Fibroblast of lung (primary cell): ENCODE data around the gene TMEM127. TPM values are rescaled to one million over a fixed set of nuclear protein-coding genes. Genes with fewer than 3 reads are reported as not detected.

Source experiments
- DNase-seq, 2 donors: peaks; one replicate each; pipeline versions ENCODE4 v3.0.0 to v3.0.0-alpha.2; 2010; ENCODE audit warnings: low read depth in 2 of 2
- H2AFZ ChIP-seq: 2 replicates; pipeline ENCODE4 v1.5.1; 2012; ENCODE audit warnings: low read length, control low read depth, inconsistent platforms
- H3K27ac ChIP-seq: 2 replicates; pipeline ENCODE4 v1.5.1; 2011; ENCODE audit warnings: low read length, control low read depth; ENCODE audit not compliant: insufficient read depth
- H3K27me3 ChIP-seq: 2 replicates; pipeline ENCODE4 v1.5.1; 2011; ENCODE audit warnings: mild to moderate bottlenecking, low read length; ENCODE audit not compliant: control insufficient read depth, insufficient read depth
- H3K36me3 ChIP-seq: 2 replicates; pipeline ENCODE4 v1.5.1; 2011; ENCODE audit warnings: low read length; ENCODE audit not compliant: control insufficient read depth, insufficient read depth
- H3K4me1 ChIP-seq: 2 replicates; pipeline ENCODE4 v1.5.1; 2011; ENCODE audit warnings: low read length; ENCODE audit not compliant: control insufficient read depth, insufficient read depth; ENCODE audit errors: extremely low read depth
- H3K4me2 ChIP-seq: 2 replicates; pipeline ENCODE4 v1.5.1; 2011; ENCODE audit warnings: low read length, control low read depth; ENCODE audit not compliant: insufficient read depth; ENCODE audit errors: extremely low read depth
- H3K4me3 ChIP-seq, 4 experiments: fragments of 200-600 bp in 1 of 4; sonication (generic) in 1 of 4; replicated peaks in 1 of 4; 2 replicates each; pipeline ENCODE4 v1.5.1; 2011 to 2016; ENCODE audit warnings: low read length in 4 of 4, low read depth in 3 of 4, mild to moderate bottlenecking in 3 of 4, control low read depth in 2 of 4, inconsistent platforms in 1 of 4, mixed read lengths in 1 of 4; ENCODE audit not compliant: insufficient read depth in 1 of 4; ENCODE audit errors: control extremely low read depth in 1 of 4
- H3K79me2 ChIP-seq: 2 replicates; pipeline ENCODE4 v1.5.1; 2012; ENCODE audit warnings: mild to moderate bottlenecking, low read length, inconsistent platforms; ENCODE audit not compliant: control insufficient read depth, insufficient read depth
- H3K9ac ChIP-seq: 2 replicates; pipeline ENCODE4 v1.5.1; 2011; ENCODE audit warnings: mild to moderate bottlenecking, low read length, control low read depth; ENCODE audit not compliant: insufficient read depth
- H3K9me3 ChIP-seq: 2 replicates; pipeline ENCODE4 v1.5.1; 2012; ENCODE audit warnings: low read depth, low read length; ENCODE audit not compliant: control insufficient read depth, insufficient read depth
- H4K20me1 ChIP-seq: 2 replicates; pipeline ENCODE4 v1.5.1; 2011; ENCODE audit warnings: low read length; ENCODE audit not compliant: control insufficient read depth, insufficient read depth; ENCODE audit errors: extremely low read depth
- EZH2 ChIP-seq: IDR thresholded peaks from 2 replicates; pipeline ENCODE4 v1.5.1; 2012; ENCODE audit warnings: low read length, control low read depth, mild to moderate bottlenecking; ENCODE audit errors: missing control alignments
- polyA plus RNA-seq, 2 donors: library from polyadenylated mRNA; depleted of rRNA in 1 of 2; stranded (reverse) in 1 of 2; unstranded in 1 of 2; fragments of >200 nt; gene quantifications; 2 replicates each; pipeline ENCODE4 v1.2.1, GENCODE V29; 2011 to 2012; ENCODE audit warnings: missing spikeins in 1 of 2
- total RNA-seq: library from RNA; depleted of rRNA; stranded (reverse); fragments of >200 nt; gene quantifications from 2 replicates; pipeline ENCODE4 v1.2.1, GENCODE V29; 2014
- TF ChIP-seq, protein P1 (sequence below), 2 donors: IDR thresholded peaks in 1 of 2; conservative IDR thresholded peaks in 1 of 2; 1 replicate in 1 of 2; 2 replicates in 1 of 2; pipeline ENCODE4 v1.5.1; 2011 to 2012; ENCODE audit warnings: low read length in 2 of 2, control low read depth in 1 of 2, inconsistent platforms in 1 of 2, low read depth in 1 of 2, mild to moderate bottlenecking in 1 of 2

The TMEM127 gene
- total and polyA plus RNA-seq, 2 donors (not counting 1 experiment from before 2014, with no cell fraction given) = 20.8 to 48.0 TPM

DNA sequence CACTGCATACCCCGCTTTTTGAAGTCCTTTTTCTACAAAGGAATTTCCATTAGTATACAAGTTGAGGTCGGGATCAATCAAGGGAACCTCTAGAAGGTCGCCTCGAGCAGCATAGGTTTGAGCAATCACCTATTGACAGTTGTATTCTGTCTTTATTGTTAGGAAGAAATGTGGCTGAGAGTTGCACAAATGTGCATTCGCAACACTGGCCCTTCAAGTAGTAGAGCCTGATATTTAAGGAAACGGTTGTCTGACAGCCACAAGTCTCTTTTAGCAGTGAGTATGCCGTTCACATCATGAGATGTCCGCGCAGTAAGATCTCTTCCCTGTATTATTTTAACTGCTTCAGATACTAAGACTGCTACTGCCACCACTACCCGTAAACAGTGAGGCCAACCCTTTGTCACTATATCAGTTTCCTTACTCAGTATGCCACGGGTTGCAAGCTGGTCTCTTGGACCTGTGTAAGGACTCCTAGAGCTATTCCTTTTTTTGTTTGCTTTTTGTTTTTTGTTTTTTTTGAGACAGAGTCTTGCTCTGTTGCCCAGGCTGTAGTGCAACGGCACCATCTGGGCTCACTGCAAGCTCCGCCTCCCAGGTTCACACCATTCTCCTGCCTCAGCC, 47.2 kb downstream of the TMEM127 start:
- Histone ChIP-seq H3K4me3 (no peak overlapping the region), H4K20me1 (no peaks in the 10 kb centered on the region), H3K4me2 (no peak overlapping the region), H2AFZ (no peak overlapping the region), H3K79me2 (no peaks in the 10 kb centered on the region), H3K27ac (no peak overlapping the region), H3K27me3 (no peaks in the 10 kb centered on the region), H3K9ac (no peak overlapping the region), H3K36me3 (no peaks in the 10 kb centered on the region), H3K9me3 (no peaks in the 10 kb centered on the region), H3K4me1 (no peaks in the 10 kb centered on the region)
- DNase-seq = no peak
- TF ChIP-seq EZH2 = no peak
- TF ChIP-seq, protein P1, sequence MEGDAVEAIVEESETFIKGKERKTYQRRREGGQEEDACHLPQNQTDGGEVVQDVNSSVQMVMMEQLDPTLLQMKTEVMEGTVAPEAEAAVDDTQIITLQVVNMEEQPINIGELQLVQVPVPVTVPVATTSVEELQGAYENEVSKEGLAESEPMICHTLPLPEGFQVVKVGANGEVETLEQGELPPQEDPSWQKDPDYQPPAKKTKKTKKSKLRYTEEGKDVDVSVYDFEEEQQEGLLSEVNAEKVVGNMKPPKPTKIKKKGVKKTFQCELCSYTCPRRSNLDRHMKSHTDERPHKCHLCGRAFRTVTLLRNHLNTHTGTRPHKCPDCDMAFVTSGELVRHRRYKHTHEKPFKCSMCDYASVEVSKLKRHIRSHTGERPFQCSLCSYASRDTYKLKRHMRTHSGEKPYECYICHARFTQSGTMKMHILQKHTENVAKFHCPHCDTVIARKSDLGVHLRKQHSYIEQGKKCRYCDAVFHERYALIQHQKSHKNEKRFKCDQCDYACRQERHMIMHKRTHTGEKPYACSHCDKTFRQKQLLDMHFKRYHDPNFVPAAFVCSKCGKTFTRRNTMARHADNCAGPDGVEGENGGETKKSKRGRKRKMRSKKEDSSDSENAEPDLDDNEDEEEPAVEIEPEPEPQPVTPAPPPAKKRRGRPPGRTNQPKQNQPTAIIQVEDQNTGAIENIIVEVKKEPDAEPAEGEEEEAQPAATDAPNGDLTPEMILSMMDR (conservative IDR thresholded peaks at IDR 0.05 in 1 of 2, IDR thresholded peaks at IDR 0.05 in 1 of 2; ENCODE audit: low read depth in 1 of 2, low read length in 2 of 2) = no peak

DNA sequence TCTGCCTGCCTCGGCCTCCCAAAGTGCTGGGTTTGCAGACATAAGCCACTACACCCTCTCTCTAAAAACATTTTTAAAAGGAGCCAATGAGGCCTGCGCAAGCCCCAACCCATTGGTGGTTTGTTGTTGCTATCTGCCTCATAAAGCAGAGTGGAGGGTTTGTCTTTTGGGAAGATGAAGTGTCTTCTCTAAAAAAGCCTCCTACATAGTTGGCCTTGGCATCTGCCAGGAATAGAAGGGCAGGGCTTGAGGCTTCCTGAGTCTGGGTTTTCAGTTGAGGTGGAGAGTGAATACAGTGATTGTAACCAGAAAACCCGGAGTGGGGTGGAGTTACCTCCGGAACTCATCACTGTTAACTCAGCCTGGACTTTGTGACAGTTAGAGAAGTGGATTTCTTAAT, 51.2 kb downstream of the TMEM127 start:
- H3K9me3 ChIP-seq = no peaks in the 10 kb centered on the region
- no peak overlapping the region for H3K4me2 ChIP-seq
- H4K20me1 ChIP-seq = no peaks in the 10 kb centered on the region
- no peak overlapping the region for H3K9ac ChIP-seq
- H3K27ac ChIP-seq = no peak overlapping the region
- H3K36me3 ChIP-seq = no peaks in the 10 kb centered on the region
- no peak for TF ChIP-seq EZH2
- TF ChIP-seq, protein P1 (conservative IDR thresholded peaks at IDR 0.05 in 1 of 2, IDR thresholded peaks at IDR 0.05 in 1 of 2; ENCODE audit: low read depth in 1 of 2, low read length in 2 of 2) = no peak
- DNase-seq = no peak
- H3K79me2 ChIP-seq = peaks cover 6% of the 10 kb centered on the region
- H3K4me3 ChIP-seq = no peak overlapping the region
- H3K4me1 ChIP-seq = peaks cover 3% of the 10 kb centered on the region
- no peak overlapping the region for H2AFZ ChIP-seq
- no peaks in the 10 kb centered on the region for H3K27me3 ChIP-seq

DNA sequence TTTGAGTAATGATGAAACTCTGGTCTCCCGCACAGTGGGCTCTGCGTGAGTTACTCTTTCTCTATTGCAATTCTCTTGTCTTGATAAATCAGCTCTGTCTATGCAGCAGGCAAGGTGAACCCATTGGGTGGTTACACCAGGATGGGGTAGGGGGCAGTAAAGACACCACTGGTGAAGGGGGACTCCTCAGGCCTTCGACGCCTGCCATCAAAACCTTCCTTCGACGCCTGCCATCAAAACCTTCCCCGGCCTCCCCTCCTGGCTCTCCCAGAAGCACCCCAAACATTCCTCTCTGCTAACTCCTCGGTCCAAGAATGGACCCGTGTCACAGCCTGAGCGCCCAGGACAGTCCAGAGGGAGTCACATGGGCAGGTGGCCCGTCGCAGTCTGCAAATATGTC, 52.4 kb downstream of the TMEM127 start:
- TF ChIP-seq, protein P1 (conservative IDR thresholded peaks at IDR 0.05 in 1 of 2, IDR thresholded peaks at IDR 0.05 in 1 of 2; ENCODE audit: low read depth in 1 of 2, low read length in 2 of 2) = no peak
- TF ChIP-seq EZH2 = no peak
- H3K79me2 ChIP-seq = peaks cover 9% of the 10 kb centered on the region
- no peaks in the 10 kb centered on the region for H3K9me3 ChIP-seq
- H3K27me3 ChIP-seq = no peaks in the 10 kb centered on the region
- no peak for DNase-seq
- H3K27ac ChIP-seq = no peak overlapping the region
- peaks cover 3% of the 10 kb centered on the region for H3K4me1 ChIP-seq
- no peaks in the 10 kb centered on the region for H3K36me3 ChIP-seq
- no peak overlapping the region for H3K9ac ChIP-seq
- no peak overlapping the region for H2AFZ ChIP-seq
- no peak overlapping the region for H3K4me2 ChIP-seq
- no peaks in the 10 kb centered on the region for H4K20me1 ChIP-seq
- H3K4me3 ChIP-seq = no peak overlapping the region
